Stimulated activated CD8-positive, alpha-beta memory T cell treated with anti-CD3 and anti-CD28 coated beads, Interleukin-2, amount 100 ng/mL, for 48 hours (primary cell): ENCODE measurements around the gene LIME1.

Source experiments
- DNase-seq, 2 donors: peaks; one replicate each; pipeline ENCODE4 v3.0.0-alpha.2; 2020; ENCODE audit warnings: low read depth in 2 of 2

Gene LIME1

DNA sequence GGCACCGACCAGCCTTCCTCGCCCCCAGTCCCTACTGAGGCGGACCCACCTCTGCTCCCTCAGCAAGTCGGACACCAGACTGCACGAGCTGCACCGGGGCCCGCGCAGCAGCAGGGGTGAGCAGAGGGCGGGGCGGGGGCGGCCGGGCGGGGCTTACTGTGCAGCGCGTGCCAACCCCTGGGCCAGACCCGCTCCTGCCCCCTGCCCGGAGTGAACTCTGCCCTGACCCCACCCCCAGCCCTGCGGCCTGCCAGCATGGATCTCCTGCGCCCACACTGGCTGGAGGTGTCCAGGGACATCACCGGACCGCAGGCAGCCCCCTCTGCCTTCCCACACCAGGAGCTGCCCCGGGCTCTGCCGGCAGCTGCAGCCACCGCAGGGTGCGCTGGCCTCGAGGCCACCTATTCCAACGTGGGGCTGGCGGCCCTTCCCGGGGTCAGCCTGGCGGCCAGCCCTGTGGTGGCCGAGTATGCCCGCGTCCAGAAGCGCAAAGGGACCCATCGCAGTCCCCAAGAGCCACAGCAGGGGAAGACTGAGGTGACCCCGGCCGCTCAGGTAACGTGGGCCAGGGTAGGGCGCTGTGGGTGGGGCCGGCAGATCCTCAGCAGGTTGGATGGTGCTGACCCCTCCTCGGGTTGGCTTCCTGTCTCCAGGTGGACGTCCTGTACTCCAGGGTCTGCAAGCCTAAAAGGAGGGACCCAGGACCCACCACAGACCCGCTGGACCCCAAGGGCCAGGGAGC is 1.7 kb downstream of the LIME1 start:
- no peak for DNase-seq

- DNase-seq = no peak
Measured at GRCh38 chr20:63738687-63739129, 2.2 kb downstream of the LIME1 start.

- peak; percentile 54 to 64 for DNase-seq
Measured at GRCh38 chr20:63739130-63740069, 2.9 kb downstream of the LIME1 start, which contains the start of gene SLC2A4RG. Gene SLC2A4RG (plus strand): TSS chr20:63739776. CDS start chr20:63739913, 137 bp downstream.

DNA sequence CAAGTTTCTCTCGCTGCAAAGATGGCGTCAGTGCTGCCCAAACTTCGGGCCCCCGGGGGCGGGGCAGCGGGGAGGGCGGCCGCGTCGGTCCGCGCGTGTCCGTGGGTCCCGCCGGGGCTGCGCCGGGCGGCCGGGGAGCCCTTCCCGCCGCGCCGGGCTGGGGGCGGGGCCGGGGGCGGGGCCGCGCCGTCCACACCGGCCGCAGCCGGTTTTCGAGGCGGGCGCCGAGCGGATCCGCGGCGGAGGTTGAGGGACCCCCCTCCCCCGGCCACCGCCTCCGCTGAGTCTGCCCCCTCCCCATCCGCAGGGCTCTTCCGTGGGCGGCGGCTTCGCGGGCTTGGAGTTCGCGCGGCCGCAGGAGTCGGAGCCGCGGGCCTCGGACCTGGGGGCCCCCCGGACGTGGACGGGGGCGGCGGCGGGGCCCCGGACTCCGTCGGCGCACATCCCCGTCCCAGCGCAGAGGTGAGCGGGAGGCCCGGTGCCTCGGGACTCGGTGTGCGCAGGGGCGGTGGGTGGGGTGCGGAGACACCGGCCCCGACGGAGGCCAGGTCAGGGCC is 3.7 kb downstream of the LIME1 start:
- DNase-seq = no peak

DNA sequence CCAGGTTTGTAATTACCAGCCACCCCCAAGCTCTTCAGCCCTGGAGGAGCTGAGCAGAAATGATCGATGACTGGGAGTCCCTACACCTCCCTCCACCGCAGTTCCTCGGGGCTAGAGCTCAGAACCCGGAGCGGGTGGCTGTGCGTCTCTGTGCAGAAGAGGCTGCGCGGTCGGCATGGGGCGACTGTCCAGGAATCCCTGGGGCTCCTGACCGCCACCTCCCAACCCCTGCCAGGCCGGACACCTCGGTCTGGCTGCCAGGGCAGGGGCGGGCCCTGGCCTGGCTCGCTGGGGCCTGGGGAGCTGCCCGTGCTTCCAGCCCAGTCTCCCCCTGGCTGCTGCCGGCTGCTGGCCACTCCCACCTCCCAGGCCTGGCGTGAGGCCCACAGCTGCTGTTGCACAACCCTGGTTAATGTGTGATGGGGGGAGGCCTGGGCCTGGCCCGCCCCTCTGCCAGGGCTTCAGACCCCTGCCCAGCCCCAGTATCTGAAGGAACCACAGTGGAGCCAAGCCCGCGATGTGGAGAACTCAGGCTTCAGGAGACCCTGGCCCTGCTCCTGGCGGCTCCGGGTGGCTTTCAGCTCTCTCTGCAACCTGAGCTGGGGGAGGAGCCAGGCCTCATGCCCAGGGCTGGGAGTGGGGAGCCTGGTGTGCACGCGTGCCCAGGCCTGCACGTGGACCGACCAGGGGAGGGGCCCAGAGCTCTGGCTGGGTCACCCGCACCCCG is 4.3 kb downstream of the LIME1 start:
- no peak for DNase-seq

DNA sequence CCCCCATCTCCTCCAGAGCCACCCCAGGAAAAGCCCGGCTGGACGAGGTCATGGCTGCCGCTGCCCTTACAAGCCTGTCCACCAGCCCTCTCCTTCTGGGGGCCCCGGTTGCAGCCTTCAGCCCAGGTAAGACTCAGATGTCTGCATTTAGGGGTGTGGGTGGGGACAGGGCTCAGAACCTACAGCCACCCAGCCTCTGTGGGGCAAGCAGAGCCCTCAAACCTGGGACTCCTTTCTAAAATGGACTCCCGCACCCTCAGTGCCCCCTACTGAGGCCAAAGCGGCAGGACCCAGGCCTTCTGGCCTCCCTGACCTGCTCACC is 4.9 kb downstream of the LIME1 start:
- DNase-seq = no peak

- DNase-seq = no peak
Measured at GRCh38 chr20:63741676-63742380, 5.4 kb downstream of the LIME1 start.

DNA sequence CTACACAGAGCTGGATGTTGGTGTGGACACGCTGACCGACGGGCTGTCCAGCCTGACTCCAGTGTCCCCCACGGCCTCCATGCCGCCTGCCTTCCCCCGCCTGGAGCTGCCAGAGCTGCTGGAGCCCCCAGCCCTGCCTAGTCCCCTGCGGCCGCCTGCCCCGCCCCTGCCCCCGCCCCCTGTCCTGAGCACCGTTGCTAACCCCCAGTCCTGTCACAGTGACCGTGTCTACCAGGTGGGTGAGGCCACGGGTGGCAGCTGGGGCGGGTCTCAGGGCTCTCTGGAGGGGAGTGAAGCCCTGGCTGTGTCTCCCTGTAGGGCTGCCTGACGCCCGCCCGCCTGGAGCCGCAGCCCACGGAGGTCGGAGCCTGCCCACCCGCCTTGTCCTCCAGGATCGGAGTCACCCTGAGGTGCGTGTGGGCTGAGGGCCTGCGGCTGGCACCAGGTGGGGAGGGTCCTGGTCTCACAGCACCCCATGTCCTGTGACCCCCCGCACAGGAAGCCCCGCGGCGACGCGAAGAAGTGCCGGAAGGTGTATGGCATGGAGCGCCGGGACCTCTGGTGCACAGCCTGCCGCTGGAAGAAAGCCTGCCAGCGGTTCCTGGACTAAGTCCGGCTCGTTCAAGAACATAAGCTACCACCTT is 6.0 kb downstream of the LIME1 start:
- no peak for DNase-seq

GRCh38 chr20:63743210-63743970 is 6.9 kb downstream of the LIME1 start:
- DNase-seq = no peak

DNA sequence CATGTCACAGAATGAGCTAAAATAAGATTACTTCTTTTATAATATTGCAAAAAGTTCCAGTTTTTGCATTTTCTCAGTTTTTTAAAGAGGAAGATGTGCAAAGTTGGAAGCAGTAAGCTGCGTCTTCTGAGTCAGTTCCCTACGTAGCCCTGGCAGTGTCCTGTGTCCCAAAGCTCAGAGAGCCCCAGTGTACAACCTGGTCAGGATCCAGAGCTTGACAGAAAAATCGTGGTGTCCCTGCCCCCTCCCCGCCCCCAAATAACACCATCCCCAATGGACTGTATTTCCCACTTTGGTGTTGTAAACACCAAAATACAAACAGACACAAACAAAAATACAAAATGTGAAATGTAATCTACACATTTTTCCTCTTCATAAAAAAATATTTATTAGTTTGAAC is 7.7 kb downstream of the LIME1 start:
- DNase-seq = no peak

DNA sequence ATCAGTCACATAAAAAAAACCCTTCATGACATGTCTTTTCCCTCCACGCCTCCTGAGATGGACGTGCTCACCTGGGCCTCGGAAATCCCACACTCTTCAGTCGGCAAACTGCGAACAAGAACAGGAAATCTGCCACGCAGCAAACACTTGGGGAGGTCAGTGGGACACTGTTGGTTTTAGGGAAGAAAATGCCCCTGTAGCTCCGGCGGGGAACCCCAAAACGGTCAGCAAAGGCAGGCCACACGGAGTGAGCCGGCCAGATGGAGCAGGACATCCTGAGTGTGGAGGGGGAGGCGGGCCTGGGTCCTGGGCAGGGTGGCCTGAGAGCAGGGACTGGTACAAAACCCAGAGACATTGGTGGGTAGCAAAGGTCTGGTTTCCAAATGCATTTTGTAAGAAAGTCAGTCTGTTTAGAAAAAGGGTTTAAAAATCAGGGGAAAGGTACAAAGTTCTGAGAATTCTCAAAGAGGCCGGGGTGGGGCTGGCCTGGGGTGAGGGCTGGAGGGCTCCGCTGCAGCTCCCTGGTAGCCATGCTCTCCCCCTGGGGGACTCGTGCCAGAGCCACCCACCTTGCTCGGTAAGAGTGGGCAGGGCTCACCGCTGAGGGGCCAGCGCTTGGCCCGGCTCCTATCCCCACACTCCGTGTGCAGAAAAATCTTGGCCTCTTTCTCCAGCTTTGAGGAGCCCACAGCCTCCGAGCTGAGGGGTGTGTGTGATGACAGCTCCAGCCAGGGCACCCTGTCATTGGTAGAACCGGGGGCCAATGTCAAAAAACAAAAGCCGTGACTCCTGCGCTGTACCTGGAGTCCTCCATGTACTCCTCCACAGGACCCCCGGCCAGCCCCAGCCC is 8.3 kb downstream of the LIME1 start:
- no peak for DNase-seq

DNA sequence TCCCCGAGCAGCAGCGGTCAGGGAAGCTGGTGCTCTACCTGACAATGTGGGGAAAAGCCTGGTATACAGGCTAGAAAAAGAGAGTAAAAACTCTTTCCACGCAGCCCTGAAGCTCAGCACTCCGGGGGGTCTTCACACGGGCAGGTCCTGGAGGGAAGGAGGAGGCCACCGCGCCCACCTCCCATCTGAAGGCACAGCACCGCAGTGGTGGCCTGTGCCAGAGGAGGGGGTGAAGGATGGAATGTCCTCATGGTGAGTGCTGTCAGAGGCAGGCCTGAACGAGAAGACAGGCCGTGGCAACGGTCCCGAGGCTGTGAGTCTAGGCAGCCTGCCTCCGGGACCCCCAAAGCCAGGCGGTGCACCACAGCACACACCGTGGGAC is 9.0 kb downstream of the LIME1 start:
- no peak for DNase-seq

GRCh38 chr20:63745961-63746731 is 9.7 kb downstream of the LIME1 start:
- DNase-seq = no peak

DNA sequence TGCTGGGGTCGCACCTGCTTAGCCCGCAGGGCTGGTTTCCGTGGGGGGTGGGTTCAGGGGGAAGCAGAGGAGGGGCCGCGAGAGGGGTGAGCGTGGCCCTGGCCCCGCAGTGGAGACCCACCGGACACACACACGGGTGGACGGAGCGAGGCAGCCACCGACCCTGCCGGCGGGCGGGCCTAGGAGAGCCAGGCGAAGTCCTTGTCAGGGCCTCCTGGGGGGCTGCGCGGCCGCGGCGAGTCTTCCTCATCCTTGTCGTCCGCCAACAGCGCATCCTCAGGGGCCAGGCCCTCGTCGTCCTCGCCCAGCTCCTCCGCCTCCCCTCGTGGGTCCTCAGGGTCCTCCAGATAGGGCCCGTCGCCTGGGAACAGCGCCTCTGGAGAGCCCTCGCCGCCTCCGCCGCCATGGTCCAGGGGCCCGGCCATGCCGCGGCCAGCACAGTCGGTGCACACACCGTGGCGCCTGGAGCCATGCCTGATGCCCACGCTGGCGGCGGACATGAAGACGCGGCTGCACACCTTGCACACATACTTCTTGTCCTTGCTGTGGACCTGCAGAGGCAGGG is 10.4 kb downstream of the LIME1 start:
- no peak for DNase-seq

- DNase-seq = no peak
Measured at GRCh38 chr20:63747622-63748069, 11.2 kb downstream of the LIME1 start.

GRCh38 chr20:63748070-63748933 is 11.8 kb downstream of the LIME1 start:
- DNase-seq = no peak

DNA sequence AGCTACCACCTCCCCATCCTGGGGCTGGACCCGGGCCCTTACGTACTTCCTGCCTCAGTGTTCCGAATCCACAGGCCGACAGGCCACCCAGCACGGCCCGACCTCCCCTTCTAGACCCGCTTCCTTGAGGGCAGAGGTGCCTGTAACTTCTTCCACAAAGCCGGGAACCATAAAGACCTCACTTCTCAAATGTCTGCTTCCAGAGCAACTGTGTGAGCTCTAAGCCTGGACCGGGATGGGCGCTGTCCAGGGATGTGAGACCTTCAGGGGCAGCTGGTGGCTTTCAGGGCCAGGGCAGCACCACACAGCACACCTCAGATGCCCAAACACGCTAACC is 12.4 kb downstream of the LIME1 start:
- DNase-seq = no peak
